Testis (tissue), 2 donors: ENCODE measurements around the gene ANKHD1.

Experiments used
- POLR2A ChIP-seq: fragments of 450-650 bp; IDR thresholded peaks from one replicate; pipeline ENCODE4 v1.6.1; 2017; ENCODE audit warnings: antibody characterized with exemption, mild to moderate bottlenecking, moderate library complexity
- TF ChIP-seq, protein P1 (sequence below), 3 experiments: fragments of 450-650 bp in 2 of 3; fragments of 200-600 bp in 1 of 3; sonication (generic) in 1 of 3; IDR thresholded peaks; one replicate each; pipeline ENCODE4 v1.5.1; 2016 to 2019; ENCODE audit warnings: antibody characterized with exemption in 3 of 3, mild to moderate bottlenecking in 2 of 3, moderate library complexity in 1 of 3

DNA sequence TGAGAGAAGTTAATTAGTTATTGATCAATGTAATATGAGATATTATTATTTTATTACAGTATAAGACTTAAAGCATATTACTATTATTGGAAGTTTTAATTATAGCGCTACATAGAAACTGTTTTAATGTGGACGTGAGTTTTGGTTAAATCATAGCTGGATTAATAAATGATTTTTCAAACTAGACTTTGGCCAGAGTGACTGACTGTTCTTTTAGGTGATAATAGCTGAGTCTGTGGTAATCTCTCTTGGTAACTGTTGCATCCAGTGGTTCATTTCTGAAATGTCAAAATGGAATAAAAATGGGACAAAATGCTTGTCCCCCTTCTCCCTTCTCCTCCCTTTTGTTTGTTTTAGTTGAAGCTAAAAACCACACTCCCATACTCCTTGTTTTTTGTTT, 28.1 kb downstream of the ANKHD1 start:
- TF ChIP-seq, protein P1, sequence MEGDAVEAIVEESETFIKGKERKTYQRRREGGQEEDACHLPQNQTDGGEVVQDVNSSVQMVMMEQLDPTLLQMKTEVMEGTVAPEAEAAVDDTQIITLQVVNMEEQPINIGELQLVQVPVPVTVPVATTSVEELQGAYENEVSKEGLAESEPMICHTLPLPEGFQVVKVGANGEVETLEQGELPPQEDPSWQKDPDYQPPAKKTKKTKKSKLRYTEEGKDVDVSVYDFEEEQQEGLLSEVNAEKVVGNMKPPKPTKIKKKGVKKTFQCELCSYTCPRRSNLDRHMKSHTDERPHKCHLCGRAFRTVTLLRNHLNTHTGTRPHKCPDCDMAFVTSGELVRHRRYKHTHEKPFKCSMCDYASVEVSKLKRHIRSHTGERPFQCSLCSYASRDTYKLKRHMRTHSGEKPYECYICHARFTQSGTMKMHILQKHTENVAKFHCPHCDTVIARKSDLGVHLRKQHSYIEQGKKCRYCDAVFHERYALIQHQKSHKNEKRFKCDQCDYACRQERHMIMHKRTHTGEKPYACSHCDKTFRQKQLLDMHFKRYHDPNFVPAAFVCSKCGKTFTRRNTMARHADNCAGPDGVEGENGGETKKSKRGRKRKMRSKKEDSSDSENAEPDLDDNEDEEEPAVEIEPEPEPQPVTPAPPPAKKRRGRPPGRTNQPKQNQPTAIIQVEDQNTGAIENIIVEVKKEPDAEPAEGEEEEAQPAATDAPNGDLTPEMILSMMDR (IDR thresholded peaks at IDR 0.05) = no peak
- TF ChIP-seq POLR2A = no peak
